Activated gamma-delta T cell treated with anti-CD3 and anti-CD28 coated beads, Interleukin-2, amount 50 U/mL, for 16 hours (primary cell): Measurements from ENCODE around the gene POGZ.
A peak's percentile ranks its signal among the peaks of the same experiment; 100 is the strongest.
"Not testable (repeated sequence)": the region's sequence is repeated elsewhere in the genome, so short reads cannot be mapped to it uniquely, and the experiment has no call there.

ENCODE experiments used
- DNase-seq: peaks from one replicate; pipeline ENCODE4 v3.0.0-alpha.2; 2020; ENCODE audit warnings: low read depth

The POGZ gene

DNA sequence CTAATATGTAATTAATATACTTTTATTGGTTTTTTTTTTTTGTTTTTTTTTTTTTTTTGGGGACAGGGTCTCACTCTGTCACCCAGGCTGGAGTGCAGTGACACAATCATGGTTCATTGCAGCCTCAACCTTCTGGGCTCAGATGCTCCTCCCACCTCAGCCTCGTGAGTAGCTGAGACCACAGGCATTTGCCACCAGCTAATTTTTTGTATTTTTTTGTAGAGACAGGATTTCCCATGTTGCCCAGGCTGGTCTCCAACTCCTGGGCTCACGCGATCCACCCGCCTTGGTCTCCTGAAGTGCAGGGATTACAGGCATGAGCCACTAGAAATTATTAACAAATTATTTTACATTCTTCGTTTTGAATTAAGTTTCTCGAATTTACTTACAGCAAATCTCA is 16.8 kb upstream of the POGZ start:
- DNase-seq = no peak

- no peak for DNase-seq
Observed at GRCh38 chr1:151475175-151475574, 15.9 kb upstream of the POGZ start.

DNA sequence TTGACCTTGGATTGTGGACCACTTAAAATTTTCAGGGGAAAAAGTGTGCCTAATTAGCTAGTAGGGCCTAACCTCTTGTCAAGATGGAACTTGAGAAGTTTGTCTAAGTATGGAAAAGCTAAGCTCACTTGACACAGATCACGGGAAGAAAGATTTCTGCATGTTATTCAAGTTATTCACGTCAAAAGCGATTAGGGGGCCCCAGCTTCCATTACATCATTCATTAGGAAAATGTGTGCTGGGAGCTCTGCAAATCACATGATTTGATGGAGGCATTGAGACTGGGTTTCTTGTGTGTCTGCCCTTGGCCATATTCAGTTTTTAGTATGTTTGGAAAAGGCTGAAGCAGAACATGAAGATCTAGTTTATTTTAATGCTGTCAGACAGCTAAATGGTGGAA is 15.5 kb upstream of the POGZ start:
- no peak for DNase-seq

DNA sequence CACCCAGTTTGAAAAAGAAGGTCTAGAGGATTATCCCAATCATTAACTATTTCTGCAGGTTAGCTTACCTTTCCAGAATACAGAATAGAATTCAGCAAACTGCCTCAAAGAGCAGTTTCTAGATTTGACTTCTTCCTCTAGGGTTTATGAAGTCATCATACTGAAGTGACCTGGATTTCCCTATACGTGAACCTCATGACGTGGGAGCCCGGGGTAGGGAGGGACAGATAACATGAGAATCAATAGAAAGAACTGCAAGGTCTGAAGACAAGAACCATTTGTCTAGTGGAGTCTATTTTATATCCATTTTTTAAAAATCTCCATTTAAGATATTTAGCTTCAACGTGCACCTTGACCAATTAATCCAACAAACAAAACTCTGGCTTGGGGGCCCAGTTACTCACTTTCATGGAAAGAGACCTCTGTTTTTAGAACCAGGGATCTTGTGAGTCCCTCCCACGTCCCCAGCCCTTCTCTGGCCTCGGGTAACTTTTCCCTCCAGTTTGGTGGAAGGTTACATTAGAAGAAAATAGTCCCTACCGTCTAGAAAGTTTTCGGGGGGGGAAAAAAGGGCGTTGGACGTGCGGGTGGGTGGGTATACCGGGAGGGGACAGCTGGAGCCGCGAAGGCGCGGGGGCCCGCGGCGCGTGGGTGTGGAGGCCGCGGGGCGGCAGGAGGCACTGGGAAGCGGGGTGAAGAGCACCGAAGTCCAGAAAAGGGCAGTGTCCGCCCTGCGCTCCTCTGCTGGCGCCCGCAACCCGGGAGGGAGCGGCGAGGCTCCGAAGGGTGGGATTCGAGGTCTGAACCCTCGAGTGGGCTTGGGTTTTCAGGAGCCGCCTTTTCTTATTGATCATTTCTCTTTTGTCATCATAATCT is 13.8 kb upstream of the POGZ start:
- no peak for DNase-seq

GRCh38 chr1:151465026-151465425 is 5.7 kb upstream of the POGZ start:
- no peak for DNase-seq

DNA sequence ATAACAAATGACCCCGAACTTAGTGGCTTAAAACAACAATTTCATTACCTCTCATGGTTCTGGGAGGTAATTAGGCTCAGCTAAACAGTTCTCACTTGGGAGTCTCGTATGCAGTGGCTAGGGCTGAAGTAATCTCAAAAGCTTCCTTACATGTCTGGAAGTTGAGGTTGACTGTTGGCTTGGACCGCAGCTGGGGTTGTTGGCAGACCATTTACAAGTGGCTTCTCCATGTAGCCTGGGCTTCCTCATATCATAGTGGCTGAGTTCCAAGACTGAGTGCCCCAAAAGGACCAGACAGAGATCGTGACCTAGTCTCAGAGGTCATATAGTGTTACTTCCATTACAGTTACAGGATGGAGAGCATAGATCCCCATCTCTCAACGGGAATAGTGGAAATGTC is 2.4 kb upstream of the POGZ start:
- no peak for DNase-seq

DNA sequence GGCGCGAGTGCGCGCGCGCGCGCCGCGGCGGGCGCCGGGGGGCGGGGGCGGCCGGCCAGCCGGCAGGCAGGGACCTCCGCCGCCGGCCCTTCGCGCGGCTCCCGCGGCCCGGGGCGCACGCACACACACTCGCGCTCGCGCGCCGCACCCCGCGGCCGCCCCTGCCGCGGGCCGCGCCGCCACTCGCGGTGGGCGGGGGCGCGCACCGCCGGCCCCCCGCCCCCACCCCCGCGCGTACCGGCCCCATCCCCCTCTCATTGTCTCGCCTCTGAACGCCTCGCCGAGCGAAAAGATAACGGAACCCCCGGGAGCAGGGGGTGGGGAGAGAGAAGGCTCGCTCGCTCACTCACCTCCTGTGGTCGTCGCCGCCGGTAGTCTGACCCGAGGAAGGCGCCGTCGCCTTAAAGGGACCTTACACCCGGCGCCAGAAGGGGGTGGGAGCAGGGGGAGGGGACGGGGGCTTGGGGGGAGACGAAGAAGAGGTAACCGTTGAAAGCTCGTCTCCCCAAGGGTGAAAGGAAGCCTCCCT is 428 bp downstream of the POGZ start:
- peak; percentile 32 for DNase-seq

- peak; percentile 36 for DNase-seq
Observed at GRCh38 chr1:151457911-151458801, 1.1 kb downstream of the POGZ start.

DNA sequence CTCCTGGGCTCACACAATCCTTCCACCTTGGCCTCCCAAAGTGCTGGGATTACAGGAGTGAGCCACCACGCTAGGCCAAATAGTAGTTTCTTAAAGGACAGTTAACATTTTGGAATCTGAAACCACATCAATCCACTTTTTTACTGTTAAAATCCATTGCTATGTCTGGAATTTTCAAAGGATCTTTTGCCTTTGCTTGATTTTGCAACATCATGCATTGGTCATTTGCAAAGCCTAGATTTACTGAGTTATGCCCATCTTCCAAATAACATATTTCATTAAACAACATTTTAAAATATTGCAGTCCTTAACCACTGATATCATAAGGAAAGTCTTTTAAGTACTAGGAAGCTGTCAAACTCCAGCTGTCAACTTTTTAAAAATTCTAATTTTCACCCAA is 3.3 kb downstream of the POGZ start:
- DNase-seq = no peak

DNA sequence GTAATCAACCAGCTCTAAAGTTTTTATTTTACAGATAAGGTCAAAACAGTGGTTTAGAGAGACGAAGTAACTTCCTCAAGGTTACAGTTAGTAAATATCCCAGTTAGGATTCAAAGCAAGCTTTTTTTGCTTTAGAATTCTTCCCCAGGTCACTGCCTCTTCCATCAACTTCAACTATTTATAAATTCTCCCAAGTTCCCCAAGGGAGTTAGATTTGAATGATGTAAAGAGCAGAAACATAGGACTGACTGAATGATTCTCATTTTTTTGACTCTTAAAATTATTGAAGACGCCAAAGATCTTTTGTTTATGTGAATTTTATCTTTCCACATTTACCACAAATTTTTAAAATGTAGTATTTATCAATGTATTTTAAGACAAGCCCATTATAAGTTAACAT is 4.1 kb downstream of the POGZ start:
- DNase-seq = no peak

- no peak for DNase-seq
Observed at GRCh38 chr1:151447696-151448095, 11.6 kb downstream of the POGZ start.

GRCh38 chr1:151444783-151445177 is 14.5 kb downstream of the POGZ start:
- no peak for DNase-seq

GRCh38 chr1:151443846-151444782 is 15.2 kb downstream of the POGZ start:
- DNase-seq = peak; percentile 45

- not testable (repeated sequence) for DNase-seq
Observed at GRCh38 chr1:151437396-151437795, 21.9 kb downstream of the POGZ start.

DNA sequence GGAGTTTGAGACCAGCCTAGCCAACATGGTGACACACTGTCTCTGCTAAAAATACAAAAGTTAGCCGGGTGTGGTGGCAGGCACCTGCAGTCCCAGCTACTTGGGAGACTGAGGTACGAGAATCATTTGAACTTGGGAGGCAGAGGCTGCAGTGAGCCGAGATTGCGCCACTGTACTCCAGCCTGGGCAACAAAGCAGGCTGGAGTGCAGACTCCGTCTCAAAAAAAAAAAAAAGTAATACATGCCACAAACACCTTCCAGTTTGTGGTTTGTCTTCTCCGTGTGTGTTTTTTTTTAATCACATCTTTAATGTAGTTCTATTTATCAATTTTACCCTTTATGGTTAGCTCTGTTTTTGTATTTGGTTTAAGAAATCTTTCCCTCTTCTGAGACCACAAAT is 22.3 kb downstream of the POGZ start:
- no peak for DNase-seq

DNA sequence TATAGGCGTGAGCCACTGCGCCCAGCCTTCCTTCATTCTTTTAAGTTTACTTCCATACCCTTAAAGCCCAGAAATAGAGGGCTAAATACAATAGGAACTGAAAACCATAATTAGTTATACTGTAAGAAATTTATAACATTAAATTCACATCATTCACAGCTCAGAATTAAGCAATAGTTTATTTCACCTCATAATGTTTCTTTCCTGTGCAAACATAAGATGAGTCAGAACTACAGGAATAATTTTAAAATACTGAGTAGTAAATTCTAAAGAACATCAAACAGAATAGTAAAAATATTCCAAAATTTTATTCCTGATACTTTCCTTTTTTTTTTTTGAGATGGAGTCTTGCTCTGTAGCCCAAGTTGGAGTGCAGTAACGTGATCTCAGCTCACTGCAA is 24.1 kb downstream of the POGZ start:
- DNase-seq = no peak

- DNase-seq = not testable (repeated sequence)
Observed at GRCh38 chr1:151433827-151434226, 25.5 kb downstream of the POGZ start.

GRCh38 chr1:151428068-151428467 is 31.2 kb downstream of the POGZ start:
- no peak for DNase-seq

GRCh38 chr1:151425103-151425502 is 34.2 kb downstream of the POGZ start:
- DNase-seq = no peak

DNA sequence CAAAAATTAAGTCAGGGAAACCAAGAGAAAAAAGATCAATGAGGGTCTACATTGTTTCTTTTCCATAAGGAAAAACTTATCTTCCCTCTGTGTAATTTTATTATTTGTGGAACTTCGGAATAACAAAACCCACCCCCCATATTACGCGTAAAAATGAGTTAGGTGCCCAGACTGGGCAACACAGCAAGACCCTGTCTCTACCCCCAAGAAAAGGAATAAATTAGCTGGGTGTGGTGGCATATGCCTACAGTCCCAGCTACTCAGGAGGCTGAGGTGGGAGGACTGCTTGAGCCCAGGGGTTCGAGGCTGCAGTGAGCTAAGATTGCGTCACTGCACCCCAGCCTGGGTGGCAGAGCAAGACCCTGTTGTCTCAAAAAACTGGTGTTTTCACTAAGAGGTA is 39.5 kb downstream of the POGZ start:
- DNase-seq = no peak

- no peak for DNase-seq
Observed at GRCh38 chr1:151418081-151418480, 41.2 kb downstream of the POGZ start.

DNA sequence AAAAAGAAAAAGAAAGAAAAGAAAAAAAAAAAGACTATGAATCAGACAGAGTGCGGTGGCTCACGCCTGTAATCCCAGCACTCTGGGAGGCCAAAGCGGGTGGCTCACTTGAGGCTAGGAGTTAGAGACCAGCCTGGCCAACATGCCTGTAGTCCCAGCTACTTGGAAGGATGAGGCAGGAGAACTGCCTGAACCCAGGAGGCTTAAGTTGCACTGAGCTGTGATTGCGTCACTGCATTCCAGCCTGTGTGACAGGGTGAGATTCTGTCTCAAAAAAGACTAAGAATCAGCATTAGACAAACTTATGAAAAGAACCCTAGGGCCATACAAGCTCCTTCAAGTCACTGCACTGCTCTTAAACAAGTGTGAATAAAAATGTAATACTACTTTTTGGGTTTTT is 43.1 kb downstream of the POGZ start:
- DNase-seq = no peak
